NCI-H524 treated with DMSO at 0.1 percent for 48 hours (cell line): Measurements from ENCODE around the gene RADIL.
"Not testable (repeated sequence)": the region's sequence is repeated elsewhere in the genome, so short reads cannot be mapped to it uniquely, and the experiment has no call there.

ENCODE experiments used
- DNase-seq: peaks from one replicate; lab custom pipeline; 2025; lab: John Stamatoyannopoulos, UW

The RADIL gene

GRCh38 chr7:4808565-4808964 is 75.0 kb downstream of the RADIL start:
- DNase-seq: no peak

GRCh38 chr7:4808026-4808425 is 75.5 kb downstream of the RADIL start:
- no peak for DNase-seq

GRCh38 chr7:4807598-4808016 is 75.9 kb downstream of the RADIL start:
- no peak for DNase-seq

GRCh38 chr7:4806983-4807597 is 76.4 kb downstream of the RADIL start:
- no peak for DNase-seq

- DNase-seq: no peak
Observed at GRCh38 chr7:4805984-4806300, 77.6 kb downstream of the RADIL start.

GRCh38 chr7:4805110-4805983 is 78.2 kb downstream of the RADIL start:
- DNase-seq: no peak

- no peak for DNase-seq
Observed at GRCh38 chr7:4803397-4804241, 79.9 kb downstream of the RADIL start.

- not testable (repeated sequence) for DNase-seq
Observed at GRCh38 chr7:4802577-4802976, 80.9 kb downstream of the RADIL start.

GRCh38 chr7:4801839-4802231 is 81.7 kb downstream of the RADIL start:
- no peak for DNase-seq

GRCh38 chr7:4800926-4801838 is 82.3 kb downstream of the RADIL start:
- DNase-seq: peak; percentile 5

GRCh38 chr7:4800487-4800886 is 83.0 kb downstream of the RADIL start:
- no peak for DNase-seq

GRCh38 chr7:4799508-4800268 is 83.8 kb downstream of the RADIL start:
- no peak for DNase-seq

- no peak for DNase-seq
Observed at GRCh38 chr7:4798706-4799235, 84.7 kb downstream of the RADIL start.

- no peak for DNase-seq
Observed at GRCh38 chr7:4797858-4798705, 85.4 kb downstream of the RADIL start.

GRCh38 chr7:4796453-4796852 is 87.1 kb downstream of the RADIL start:
- no peak for DNase-seq

GRCh38 chr7:4794591-4795350 is 88.7 kb downstream of the RADIL start:
- no peak for DNase-seq

- DNase-seq: not testable (repeated sequence)
Observed at GRCh38 chr7:4794171-4794570, 89.3 kb downstream of the RADIL start.

- not testable (repeated sequence) for DNase-seq
Observed at GRCh38 chr7:4793385-4793993, 90.0 kb downstream of the RADIL start.
